Cardiac ventricle fibroblast (primary cell): ENCODE measurements around the gene PCARE. TPM values are rescaled to one million over a fixed set of nuclear protein-coding genes. Genes with fewer than 3 reads are reported as not detected.

ENCODE experiments used
- total RNA-seq: library from RNA; depleted of rRNA; stranded (reverse); fragments of >200 nt; gene quantifications from 2 replicates; pipeline ENCODE4 v1.2.3, GENCODE V29; 2015

PCARE gene
- total RNA-seq = not detected in 2 replicates

GRCh38 chr2:29074411-29074810 lies at the start of gene PCARE:
Gene PCARE (minus strand): TSS chr2:29074523. CDS start chr2:29074261, 262 bp downstream.

GRCh38 chr2:29114946-29115609 lies 40.8 kb upstream of the PCARE start, which contains the start of gene CLIP4:
Gene CLIP4 (plus strand): TSS chr2:29115415. CDS start chr2:29121389, 5,974 bp downstream.

Other genes with a start within 250 kb of the PCARE start
- gene TRMT61B, start 204.2 kb downstream of the PCARE start, total RNA-seq = 9.6 and 9.7 TPM in 2 replicates
- 28.0 and 31.0 TPM in 2 replicates for gene WDR43, start 179.9 kb downstream of the PCARE start, total RNA-seq
- 0.94 and 1.9 TPM in 2 replicates for gene TOGARAM2, start 93.2 kb downstream of the PCARE start, total RNA-seq
- gene CLIP4, start 40.9 kb upstream of the PCARE start, total RNA-seq = 26.4 and 36.7 TPM in 2 replicates